ENCODE results near the gene FAM25G.

The FAM25G gene

DNA sequence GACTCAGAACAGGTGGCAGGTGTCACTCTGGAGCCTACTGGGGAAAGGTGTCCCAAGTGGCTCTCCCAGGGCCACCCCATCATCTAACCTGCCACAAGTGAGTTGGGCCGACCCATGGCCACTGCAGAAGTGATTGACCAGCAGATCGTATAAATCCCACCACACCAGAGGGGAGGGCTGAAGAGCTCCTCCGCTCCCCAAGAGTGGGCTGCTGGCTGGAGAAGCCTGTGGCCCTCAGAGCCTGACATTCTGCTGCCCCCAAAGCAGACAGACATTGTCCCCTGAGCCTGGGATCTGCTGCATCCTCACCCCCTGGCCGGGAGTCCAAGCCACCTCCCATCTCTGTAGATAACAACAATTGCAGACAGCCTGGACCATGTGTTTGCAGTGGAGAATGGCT lies 44.3 kb downstream of the FAM25G start:
- no peak for DNase-seq

DNA sequence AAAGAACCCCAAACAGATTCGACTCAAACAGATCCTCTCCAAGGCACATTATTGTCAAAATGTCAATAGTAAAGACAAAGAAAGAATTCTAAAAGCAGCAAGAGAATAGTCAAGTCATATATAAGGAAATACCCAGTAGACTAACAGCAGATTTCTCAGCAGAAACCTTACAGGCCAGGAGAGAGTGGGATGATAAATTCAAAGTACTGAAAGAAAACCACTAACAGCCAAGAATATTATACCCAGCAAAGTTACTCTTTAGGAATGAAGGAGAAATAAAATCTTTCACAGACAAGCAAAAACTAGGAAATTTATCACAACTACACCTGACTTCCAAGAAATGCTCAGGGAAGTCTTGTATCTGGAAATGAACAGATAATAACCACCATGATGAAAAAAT lies 45.8 kb downstream of the FAM25G start:
- no peak for DNase-seq

DNA sequence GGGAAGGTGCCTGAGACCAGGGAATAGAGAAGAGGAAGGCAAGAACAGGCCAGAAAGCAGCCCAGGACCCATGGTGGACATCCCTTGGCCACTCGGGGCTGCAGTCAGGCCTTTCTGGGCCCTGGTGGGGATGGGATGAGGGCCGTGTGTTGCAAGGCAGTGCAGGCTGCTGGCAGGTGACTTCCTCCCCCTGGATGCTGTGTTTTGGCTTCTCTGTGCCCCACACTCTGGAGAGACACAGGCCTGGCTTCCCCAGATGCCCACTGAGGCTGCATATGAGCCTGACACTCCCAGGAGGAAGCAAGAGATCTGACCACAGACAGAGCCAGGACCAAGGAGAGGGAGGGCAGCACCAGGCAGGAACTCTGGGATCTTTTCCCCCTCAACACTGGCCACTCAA lies 47.5 kb downstream of the FAM25G start:
- DNase-seq, result no peak

DNA sequence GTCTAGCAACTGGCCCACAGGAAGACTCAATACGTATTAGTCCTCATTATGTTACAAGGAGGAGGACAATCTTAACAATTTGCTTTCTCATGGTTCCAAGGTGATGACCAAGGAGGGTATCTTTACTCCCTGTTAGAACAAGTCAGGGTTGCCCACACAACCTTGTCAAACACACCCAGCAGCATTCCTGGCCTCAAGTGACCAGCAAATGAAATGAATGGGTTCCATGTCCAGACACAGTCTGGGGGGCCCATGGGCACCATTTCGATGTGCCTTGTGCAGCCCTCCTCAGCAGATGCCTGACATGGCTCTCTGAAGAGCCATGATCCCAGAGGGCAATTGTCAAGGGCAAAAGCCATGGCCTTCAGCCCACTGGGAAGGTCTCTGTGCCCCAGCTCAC lies 48.4 kb downstream of the FAM25G start:
- DNase-seq, result no peak

DNA sequence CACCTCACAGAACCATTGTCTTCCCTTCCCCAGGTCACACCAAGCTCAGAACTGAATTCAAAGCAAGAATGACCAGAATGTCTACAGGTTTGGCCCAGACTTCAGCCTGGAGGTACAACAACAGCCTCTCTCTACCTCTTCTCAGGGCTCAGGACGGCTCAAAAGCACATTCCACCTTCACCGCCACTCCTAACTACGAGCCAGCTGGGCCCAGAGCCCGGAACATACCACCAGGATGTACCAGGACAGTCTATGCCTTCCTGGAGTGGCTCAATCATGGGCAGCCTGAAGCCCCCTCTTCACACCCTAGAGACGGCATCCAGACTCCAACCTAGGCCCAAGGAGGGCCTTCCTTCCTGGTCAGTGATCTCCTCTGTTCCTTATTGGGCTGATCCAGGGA lies 49.1 kb downstream of the FAM25G start:
- no peak for DNase-seq

DNA sequence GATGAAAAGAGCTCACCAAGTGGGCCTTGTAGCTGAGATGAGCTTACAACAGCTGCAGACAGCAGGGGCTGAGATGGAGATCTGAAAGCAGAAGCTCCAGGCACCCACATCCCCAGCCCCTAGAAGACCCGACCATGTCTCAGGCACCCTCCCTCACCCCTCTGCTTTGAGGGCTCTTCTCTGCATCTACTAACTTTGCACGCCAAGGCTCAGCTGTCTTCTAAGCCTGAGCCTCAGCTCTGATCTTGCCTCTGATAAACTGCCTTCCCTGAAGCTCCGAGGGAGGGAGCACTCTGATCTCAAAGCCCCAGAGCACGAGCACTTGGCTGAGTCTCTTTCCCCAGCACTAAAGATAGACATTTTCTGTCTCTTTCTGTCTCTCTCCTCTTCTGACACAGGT lies 49.6 kb downstream of the FAM25G start:
- DNase-seq, result no peak

DNA sequence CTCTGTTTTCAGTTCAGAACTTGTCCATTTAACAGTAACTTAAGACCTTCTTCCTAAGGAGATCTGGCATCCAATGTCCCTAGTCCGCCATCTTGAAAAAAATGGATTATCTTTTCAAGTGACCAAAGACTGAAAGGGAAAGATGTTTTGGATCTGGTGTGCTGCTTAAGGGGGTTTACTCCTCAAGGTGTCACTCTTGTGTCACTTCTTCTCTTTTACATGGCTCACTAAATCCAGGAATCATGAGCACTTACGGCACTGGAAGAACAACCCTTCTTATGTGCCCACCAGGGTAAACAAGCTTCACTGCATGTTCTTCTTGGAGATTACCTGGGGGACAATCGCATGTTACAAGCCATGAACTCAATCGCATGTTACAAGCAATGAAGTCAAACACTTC lies 51.3 kb downstream of the FAM25G start:
- DNase-seq, result no peak

DNA sequence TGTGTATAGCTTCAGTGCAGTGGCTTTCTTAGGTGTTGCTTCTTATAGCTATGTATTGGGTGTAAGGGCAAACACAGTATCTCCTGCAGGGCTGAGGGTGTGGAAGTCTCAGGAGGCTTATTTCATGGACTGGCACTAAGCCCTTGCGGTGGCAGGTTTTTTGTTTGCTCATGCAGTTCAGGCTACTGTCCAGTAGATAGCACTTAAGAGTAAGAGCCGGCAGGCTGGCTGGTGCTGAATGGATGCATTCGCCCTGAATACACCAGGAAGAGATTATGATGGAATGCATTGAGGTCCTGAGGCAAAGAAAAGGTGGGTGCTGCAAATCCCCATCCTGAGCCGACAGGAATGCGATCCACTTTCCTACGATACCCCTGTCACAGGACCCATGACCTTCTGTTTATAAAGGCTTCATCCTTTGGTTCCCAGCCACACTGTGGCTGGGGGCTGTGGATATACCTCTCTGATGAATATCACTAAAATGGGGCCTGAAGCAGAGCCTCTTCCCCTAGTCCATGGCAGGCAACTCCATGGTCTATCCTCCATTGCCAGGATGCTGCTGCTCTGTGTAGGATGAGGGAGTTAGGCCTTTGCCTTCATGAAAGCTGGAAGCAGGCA lies 52.5 kb downstream of the FAM25G start:
- no peak for DNase-seq
